Measurements from ENCODE around the gene PCDHB2.
"Not testable (repeated sequence)": the region's sequence is repeated elsewhere in the genome, so short reads cannot be mapped to it uniquely, and the experiment has no call there.

The PCDHB2 gene

DNA sequence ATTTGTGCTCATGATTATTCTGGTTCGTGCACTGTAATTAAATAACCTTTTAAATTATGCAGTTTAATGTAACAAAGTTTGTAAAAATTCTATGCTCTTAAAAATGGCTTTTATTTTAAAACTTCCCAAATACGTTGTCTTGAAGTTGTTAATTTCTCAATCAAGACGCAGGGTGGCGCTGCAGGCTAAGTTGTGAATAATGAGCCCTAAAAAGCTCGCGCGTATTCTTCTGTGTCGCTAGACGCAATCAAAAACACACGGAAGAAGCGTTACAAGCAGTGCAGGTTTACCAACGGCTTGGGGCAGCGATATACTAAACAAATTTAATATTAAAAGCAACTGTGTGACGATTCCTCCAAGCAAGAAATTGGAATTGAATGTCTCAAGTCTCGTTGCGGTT lies 27.1 kb downstream of the PCDHB2 start, which contains the start of gene PCDHB4:
Gene PCDHB4, plus strand, starts transcription at position 256 of the 400 bp plus-strand sequence. CDS start 181 bp downstream, outside the sequence.
- H3K4me3 ChIP-seq (ENCODE audit: low read depth, low read length) = no peak within 1 kb of the TSS
- in situ Hi-C loops (cut with HindIII; ENCODE audit: low sequenced_read_pairs) = no loop called here
- DNase-seq (ENCODE audit: low read depth, low spot score) = no peak
- TF ChIP-seq, protein P1, sequence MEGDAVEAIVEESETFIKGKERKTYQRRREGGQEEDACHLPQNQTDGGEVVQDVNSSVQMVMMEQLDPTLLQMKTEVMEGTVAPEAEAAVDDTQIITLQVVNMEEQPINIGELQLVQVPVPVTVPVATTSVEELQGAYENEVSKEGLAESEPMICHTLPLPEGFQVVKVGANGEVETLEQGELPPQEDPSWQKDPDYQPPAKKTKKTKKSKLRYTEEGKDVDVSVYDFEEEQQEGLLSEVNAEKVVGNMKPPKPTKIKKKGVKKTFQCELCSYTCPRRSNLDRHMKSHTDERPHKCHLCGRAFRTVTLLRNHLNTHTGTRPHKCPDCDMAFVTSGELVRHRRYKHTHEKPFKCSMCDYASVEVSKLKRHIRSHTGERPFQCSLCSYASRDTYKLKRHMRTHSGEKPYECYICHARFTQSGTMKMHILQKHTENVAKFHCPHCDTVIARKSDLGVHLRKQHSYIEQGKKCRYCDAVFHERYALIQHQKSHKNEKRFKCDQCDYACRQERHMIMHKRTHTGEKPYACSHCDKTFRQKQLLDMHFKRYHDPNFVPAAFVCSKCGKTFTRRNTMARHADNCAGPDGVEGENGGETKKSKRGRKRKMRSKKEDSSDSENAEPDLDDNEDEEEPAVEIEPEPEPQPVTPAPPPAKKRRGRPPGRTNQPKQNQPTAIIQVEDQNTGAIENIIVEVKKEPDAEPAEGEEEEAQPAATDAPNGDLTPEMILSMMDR (IDR thresholded peaks at IDR 0.05; ENCODE audit: low read depth, low read length) = no peak

DNA sequence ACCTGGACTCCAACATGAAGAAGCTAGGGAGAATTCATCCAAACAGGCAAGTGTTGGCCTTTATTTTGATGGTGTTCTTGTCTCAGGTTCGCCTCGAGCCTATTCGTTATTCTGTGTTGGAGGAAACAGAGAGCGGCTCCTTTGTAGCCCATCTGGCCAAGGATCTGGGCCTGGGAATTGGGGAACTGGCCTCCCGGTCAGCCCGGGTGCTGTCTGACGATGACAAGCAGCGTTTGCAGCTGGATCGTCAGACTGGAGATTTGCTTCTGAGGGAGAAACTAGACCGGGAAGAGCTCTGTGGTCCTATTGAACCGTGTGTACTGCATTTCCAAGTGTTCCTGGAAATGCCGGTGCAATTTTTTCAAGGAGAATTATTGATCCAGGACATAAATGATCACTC lies 27.6 kb downstream of the PCDHB2 start:
- no peak overlapping the region for H3K4me3 ChIP-seq (ENCODE audit: low read depth, low read length)
- in situ Hi-C loops (cut with HindIII; ENCODE audit: low sequenced_read_pairs) = no loop called here
- DNase-seq (ENCODE audit: low read depth, low spot score) = no peak
- TF ChIP-seq, protein P1 (IDR thresholded peaks at IDR 0.05; ENCODE audit: low read depth, low read length) = no peak

DNA sequence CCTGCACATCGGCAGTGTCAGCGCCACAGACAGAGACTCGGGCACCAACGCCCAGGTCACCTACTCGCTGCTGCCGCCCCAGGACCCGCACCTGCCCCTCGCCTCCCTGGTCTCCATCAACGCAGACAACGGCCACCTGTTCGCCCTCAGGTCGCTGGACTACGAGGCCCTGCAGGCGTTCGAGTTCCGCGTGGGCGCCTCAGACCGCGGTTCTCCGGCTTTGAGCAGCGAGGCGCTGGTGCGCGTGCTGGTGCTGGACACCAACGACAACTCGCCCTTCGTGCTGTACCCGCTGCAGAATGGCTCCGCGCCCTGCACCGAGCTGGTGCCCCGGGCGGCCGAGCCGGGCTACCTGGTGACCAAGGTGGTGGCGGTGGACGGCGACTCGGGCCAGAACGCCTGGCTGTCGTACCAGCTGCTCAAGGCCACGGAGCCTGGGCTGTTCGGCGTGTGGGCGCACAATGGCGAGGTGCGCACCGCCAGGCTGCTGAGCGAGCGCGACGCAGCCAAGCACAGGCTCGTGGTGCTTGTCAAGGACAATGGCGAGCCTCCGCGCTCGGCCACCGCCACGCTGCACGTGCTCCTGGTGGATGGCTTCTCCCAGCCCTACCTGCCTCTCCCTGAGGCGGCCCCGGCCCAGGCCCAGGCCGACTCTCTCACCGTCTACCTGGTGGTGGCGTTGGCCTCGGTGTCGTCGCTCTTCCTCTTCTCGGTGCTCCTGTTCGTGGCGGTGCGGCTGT lies 29.2 kb downstream of the PCDHB2 start:
- DNase-seq (ENCODE audit: low read depth, low spot score); in situ Hi-C loops (cut with HindIII; ENCODE audit: low sequenced_read_pairs); H3K4me3 ChIP-seq (ENCODE audit: low read depth, low read length): not testable (repeated sequence)

DNA sequence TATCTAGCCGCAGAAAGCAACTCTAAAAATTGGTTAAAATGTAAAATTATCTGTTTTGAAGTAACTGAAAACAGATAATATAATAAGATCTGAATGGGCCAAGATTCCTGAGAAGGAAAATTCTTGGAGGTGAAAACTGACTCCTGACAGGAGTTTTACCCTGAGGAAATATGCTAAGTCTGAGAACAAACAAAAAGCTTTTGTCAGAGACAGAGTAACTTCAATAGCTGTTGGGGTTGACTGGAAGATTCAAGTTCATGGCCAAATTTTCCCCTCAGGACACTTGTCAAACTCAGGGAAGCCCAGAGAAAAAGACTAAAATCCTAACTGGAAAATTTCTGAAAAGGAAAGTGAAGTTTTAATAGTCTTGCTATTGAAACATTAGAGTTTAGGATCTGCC lies 32.9 kb downstream of the PCDHB2 start:
- in situ Hi-C loops (cut with HindIII; ENCODE audit: low sequenced_read_pairs) = no loop called here
- TF ChIP-seq, protein P1 (IDR thresholded peaks at IDR 0.05; ENCODE audit: low read depth, low read length) = no peak
- DNase-seq (ENCODE audit: low read depth, low spot score) = no peak

DNA sequence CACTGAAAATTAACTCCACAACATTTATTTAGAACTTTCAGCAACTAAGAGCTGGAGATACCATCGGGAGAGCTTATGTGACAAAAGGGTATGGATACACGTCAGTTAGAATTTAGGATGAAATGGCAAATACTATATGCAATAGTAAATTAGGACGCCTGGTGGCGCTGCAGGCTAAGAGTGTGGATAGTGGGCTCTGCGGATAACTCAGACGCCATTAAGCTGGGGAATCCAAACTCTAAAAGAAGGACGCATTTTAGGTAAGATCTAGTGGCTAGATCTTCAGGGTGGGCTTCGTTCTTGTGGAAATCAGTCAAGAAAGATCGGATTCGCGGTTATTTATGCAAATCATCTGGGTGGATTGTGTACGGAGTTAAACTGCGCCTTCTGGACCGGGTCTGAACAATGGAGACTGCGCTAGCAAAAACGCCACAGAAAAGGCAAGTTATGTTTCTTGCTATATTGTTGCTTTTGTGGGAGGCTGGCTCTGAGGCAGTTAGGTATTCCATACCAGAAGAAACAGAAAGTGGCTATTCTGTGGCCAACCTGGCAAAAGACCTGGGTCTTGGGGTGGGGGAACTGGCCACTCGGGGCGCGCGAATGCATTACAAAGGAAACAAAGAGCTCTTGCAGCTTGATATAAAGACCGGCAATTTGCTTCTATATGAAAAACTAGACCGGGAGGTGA lies 40.8 kb downstream of the PCDHB2 start, which contains the start of gene PCDHB5:
Gene PCDHB5, plus strand, starts transcription at position 177 of the 688 bp plus-strand sequence. Its CDS starts 229 bp downstream, at position 406.
- in situ Hi-C loops (cut with HindIII; ENCODE audit: low sequenced_read_pairs) = no loop called here
- DNase-seq (ENCODE audit: low read depth, low spot score) = peak; percentile 5
- TF ChIP-seq, protein P1 (IDR thresholded peaks at IDR 0.05; ENCODE audit: low read depth, low read length) = no peak
- H3K4me3 ChIP-seq (ENCODE audit: low read depth, low read length) = peak within 1 kb of the TSS; percentile 35

More for the DNA sequence above, 32.9 kb downstream of the PCDHB2 start:
- no peak overlapping the region for H3K4me3 ChIP-seq (ENCODE audit: low read depth, low read length)

DNA sequence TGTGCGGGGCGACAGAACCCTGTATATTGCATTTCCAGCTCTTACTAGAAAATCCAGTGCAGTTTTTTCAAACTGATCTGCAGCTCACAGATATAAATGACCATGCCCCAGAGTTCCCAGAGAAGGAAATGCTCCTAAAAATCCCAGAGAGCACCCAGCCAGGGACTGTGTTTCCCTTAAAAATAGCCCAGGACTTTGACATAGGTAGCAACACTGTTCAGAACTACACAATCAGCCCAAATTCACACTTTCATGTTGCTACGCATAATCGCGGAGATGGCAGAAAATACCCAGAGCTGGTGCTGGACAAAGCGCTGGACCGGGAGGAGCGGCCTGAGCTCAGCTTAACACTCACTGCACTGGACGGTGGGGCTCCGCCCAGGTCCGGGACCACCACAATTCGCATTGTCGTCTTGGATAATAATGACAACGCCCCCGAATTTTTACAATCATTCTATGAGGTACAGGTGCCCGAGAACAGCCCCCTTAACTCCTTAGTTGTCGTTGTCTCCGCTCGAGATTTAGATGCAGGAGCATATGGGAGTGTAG lies 41.4 kb downstream of the PCDHB2 start:
- DNase-seq (ENCODE audit: low read depth, low spot score) = no peak
- H3K4me3 ChIP-seq (ENCODE audit: low read depth, low read length) = no peak overlapping the region
- TF ChIP-seq, protein P1 (IDR thresholded peaks at IDR 0.05; ENCODE audit: low read depth, low read length) = no peak
- in situ Hi-C loops (cut with HindIII; ENCODE audit: low sequenced_read_pairs) = no loop called here

DNA sequence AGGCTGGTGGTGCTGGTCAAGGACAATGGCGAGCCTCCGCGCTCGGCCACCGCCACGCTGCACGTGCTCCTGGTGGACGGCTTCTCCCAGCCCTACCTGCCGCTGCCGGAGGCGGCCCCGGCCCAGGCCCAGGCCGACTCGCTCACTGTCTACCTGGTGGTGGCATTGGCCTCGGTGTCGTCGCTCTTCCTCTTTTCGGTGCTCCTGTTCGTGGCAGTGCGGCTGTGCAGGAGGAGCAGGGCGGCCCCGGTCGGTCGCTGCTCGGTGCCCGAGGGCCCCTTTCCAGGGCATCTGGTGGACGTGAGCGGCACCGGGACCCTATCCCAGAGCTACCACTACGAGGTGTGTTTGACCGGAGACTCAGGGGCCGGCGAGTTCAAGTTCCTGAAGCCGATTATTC lies 42.9 kb downstream of the PCDHB2 start:
- H3K4me3 ChIP-seq (ENCODE audit: low read depth, low read length); DNase-seq (ENCODE audit: low read depth, low spot score); in situ Hi-C loops (cut with HindIII; ENCODE audit: low sequenced_read_pairs): not testable (repeated sequence)

Data from astrocyte of the spinal cord (primary cell).